IMR-90 (cell line): ENCODE results near the gene RASSF8.

Source experiments
- POLR2A ChIP-seq: IDR thresholded peaks from 2 replicates; pipeline ENCODE4 v1.6.1; 2012; ENCODE audit warnings: mild to moderate bottlenecking, low read depth, low read length
- RAD21 ChIP-seq: IDR thresholded peaks from 2 replicates; pipeline ENCODE4 v1.6.1; 2012; ENCODE audit warnings: low read length, improper control_type of control experiment
- SMC3 ChIP-seq: fragments of 150-350 bp; IDR thresholded peaks from 2 replicates; pipeline ENCODE4 v1.6.1; 2016; ENCODE audit warnings: low read depth, mild to moderate bottlenecking, antibody characterized with exemption, low read length, moderate library complexity
- TF ChIP-seq, protein P1 (sequence below): conservative IDR thresholded peaks from 2 replicates; pipeline ENCODE4 v1.5.1; 2012; ENCODE audit warnings: mild to moderate bottlenecking, low read depth, low read length, improper control_type of control experiment

DNA sequence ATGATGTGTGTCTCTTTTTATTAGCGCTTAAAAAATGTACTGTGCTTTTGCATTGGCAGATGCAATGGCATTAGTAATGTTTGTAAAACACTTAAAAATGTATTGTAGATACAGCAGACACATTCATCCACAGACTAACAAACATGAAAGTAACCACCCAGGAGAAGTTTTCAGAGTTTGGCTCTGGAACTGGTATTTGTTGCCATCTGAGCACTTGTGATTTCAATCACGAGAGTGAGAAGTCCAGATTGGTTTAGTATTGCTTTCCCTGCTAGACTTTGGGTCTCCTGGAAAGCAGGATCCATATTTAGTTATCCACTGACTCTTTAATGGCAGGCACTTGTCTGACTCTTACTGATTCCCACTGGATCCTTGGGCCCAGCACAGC lies 13.2 kb downstream of the RASSF8 start:
- TF ChIP-seq POLR2A (no peak), RAD21 (no peak), SMC3 (no peak)
- TF ChIP-seq, protein P1, sequence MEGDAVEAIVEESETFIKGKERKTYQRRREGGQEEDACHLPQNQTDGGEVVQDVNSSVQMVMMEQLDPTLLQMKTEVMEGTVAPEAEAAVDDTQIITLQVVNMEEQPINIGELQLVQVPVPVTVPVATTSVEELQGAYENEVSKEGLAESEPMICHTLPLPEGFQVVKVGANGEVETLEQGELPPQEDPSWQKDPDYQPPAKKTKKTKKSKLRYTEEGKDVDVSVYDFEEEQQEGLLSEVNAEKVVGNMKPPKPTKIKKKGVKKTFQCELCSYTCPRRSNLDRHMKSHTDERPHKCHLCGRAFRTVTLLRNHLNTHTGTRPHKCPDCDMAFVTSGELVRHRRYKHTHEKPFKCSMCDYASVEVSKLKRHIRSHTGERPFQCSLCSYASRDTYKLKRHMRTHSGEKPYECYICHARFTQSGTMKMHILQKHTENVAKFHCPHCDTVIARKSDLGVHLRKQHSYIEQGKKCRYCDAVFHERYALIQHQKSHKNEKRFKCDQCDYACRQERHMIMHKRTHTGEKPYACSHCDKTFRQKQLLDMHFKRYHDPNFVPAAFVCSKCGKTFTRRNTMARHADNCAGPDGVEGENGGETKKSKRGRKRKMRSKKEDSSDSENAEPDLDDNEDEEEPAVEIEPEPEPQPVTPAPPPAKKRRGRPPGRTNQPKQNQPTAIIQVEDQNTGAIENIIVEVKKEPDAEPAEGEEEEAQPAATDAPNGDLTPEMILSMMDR, result no peak
